ENCODE measurements around the gene FBXL13. TPM values are rescaled to one million over a fixed set of nuclear protein-coding genes. Genes with fewer than 3 reads are reported as not detected.

The FBXL13 gene
- total and polyA plus RNA-seq, 2 of the 8 experiments (the other 6 are each of a cell fraction or from before 2014, with no cell fraction given): 1.2 to 2.8 TPM

DNA sequence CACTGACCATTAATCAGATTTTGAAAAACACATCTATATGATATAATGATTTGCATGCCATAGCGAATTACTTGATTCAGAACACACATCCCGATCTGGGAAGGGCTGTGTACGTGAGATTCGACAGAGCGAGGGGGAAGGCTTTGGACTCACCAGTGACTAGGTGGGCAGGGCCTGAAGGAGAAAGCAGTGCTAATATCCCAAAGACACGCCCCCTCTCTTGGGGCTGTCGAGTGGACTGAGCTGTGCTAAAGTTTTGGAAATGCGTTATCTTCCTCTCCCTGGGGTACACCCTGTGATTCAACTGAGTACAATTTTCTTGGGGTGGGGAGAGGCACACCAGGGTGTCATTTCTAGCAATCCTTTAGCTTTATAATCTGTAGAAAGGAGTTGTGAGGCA is 160.0 kb downstream of the FBXL13 start:
- Histone ChIP-seq H4K8ac (ENCODE audit: extremely low read depth, insufficient read depth, low read length) (no peak overlapping the region), H2BK5ac (ENCODE audit: low read depth, low read length) (no peak overlapping the region), H3K27ac (ENCODE audit: low read depth, low read length) (no peak overlapping the region), H3K27me3 (replicated peaks in 1 of 4; ENCODE audit: control insufficient read depth in 3 of 4, extremely low read depth in 1 of 4, insufficient read depth in 3 of 4, low read length in 3 of 4) (no peaks in the 10 kb centered on the region), H3K4me1 (replicated peaks in 1 of 4; ENCODE audit: control insufficient read depth in 3 of 4, insufficient read depth in 4 of 4, low read length in 3 of 4) (peaks cover 0 to 9% (median 4%) of the 10 kb centered on the region in 4 experiments; a peak in 4 of 7 replicates), H2BK20ac (ENCODE audit: low read length) (no peak overlapping the region), H3K4ac (replicated peaks; ENCODE audit: insufficient read length, low read depth, low read length) (no peak overlapping the region), H3K23me2 (ENCODE audit: low read depth, low read length) (no peaks in the 10 kb centered on the region), H2BK15ac (ENCODE audit: low read length) (no peak overlapping the region), H3K9me3 (ENCODE audit: insufficient read depth in 2 of 2, low read depth in 1 of 2, low read length in 1 of 2) (no peaks in the 10 kb centered on the region), H3K4me3 (ENCODE audit: extremely low read depth in 1 of 4, insufficient read depth in 2 of 4, low read depth in 3 of 4, low read length in 4 of 4) (no peak overlapping the region), H2BK120ac (replicated peaks; ENCODE audit: low read depth, low read length) (no peak overlapping the region), H3K36me3 (ENCODE audit: control insufficient read depth in 2 of 4, insufficient read depth in 4 of 4, low read length in 3 of 4) (no peaks in the 10 kb centered on the region), H2AK5ac (ENCODE audit: low read depth, low read length) (no peak overlapping the region), H2AFZ (ENCODE audit: low read length) (no peak overlapping the region), H2BK12ac (ENCODE audit: low read depth, low read length) (no peak overlapping the region), H3K4me2 (ENCODE audit: insufficient read depth in 1 of 2, low read depth in 2 of 2, low read length in 2 of 2) (no peak overlapping the region), H3K79me1 (ENCODE audit: low read depth, low read length) (no peaks in the 10 kb centered on the region), H3K18ac (ENCODE audit: extremely low read depth, low read length) (no peak overlapping the region; the same call in 1 of the 2 replicates), H3K23ac (ENCODE audit: insufficient read length) (no peak overlapping the region), H3K56ac (replicated peaks; ENCODE audit: insufficient read length, low read depth, low read length) (no peak overlapping the region), H3K14ac (ENCODE audit: insufficient read length) (no peak overlapping the region), H4K20me1 (replicated peaks in 1 of 2; ENCODE audit: control insufficient read depth in 1 of 2, insufficient read depth in 2 of 2, low read length in 2 of 2) (peaks cover 0 to 1% of the 10 kb centered on the region in 2 experiments), H3K9ac (replicated peaks in 1 of 4; ENCODE audit: extremely low read depth in 1 of 4, low read depth in 3 of 4, low read length in 3 of 4) (no peak overlapping the region), H4K91ac (replicated peaks; ENCODE audit: insufficient read length, low read length) (no peak overlapping the region), H4K5ac (ENCODE audit: insufficient read length, low read depth, low read length) (peak overlapping the region; percentile 10), H3K79me2 (ENCODE audit: control insufficient read depth in 1 of 2, insufficient read depth in 2 of 2, low read length in 2 of 2) (no peaks in the 10 kb centered on the region)
- FAIRE-seq: no peak
- CTCF ChIA-PET (ENCODE audit: partially characterized antibody): interaction anchor here (0.9 to 2.3 kb wide), 3 partner anchors 19 to 148 kb away, joined by 3 to 7 read pairs (median 5); no protein-coding TSS in a partner anchor
- POLR2A ChIA-PET (ENCODE audit: partially characterized antibody): interaction anchor here (1.0 kb wide), 1 partner anchor 10 kb away, joined by 3 read pairs; no protein-coding TSS in a partner anchor
- DNase-seq (ENCODE audit: low read depth in 1 of 2, low spot score in 2 of 2): no peak
- TF ChIP-seq RBBP5 (IDR thresholded peaks at IDR 0.05; ENCODE audit: borderline replicate concordance, low read depth, low read length): no peak
- TF ChIP-seq, protein P1, sequence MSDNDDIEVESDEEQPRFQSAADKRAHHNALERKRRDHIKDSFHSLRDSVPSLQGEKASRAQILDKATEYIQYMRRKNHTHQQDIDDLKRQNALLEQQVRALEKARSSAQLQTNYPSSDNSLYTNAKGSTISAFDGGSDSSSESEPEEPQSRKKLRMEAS (IDR thresholded peaks at IDR 0.05): no peak
- TF ChIP-seq SP1 (IDR thresholded peaks at IDR 0.05; ENCODE audit: low read depth, low read length): no peak
- TF ChIP-seq ASH2L (IDR thresholded peaks at IDR 0.05; ENCODE audit: low read length): no peak
- no peak for TF ChIP-seq CBX5 (IDR thresholded peaks at IDR 0.05; ENCODE audit: low read depth, low read length)
- no peak for TF ChIP-seq BACH1 (IDR thresholded peaks at IDR 0.05; ENCODE audit: low read length)
- no peak for TF ChIP-seq TEAD4 (IDR thresholded peaks at IDR 0.05; ENCODE audit: low read depth, low read length)
- TF ChIP-seq GTF2F1 (IDR thresholded peaks at IDR 0.05; ENCODE audit: borderline replicate concordance, low read depth, low read length): no peak
- TF ChIP-seq CBX8 (IDR thresholded peaks at IDR 0.05; ENCODE audit: borderline replicate concordance, low read depth, low read length): no peak
- TF ChIP-seq SP2 (IDR thresholded peaks at IDR 0.05; ENCODE audit: low read length): no peak
- no peak for TF ChIP-seq SIRT6 (IDR thresholded peaks at IDR 0.05; ENCODE audit: low read length)
- TF ChIP-seq NANOG (IDR thresholded peaks at IDR 0.05; ENCODE audit: insufficient read depth, low read depth, low read length, poor library complexity, severe bottlenecking): no peak
- no peak for TF ChIP-seq EZH2 (IDR thresholded peaks at IDR 0.05; ENCODE audit: low read depth, low read length, severe bottlenecking)
- TF ChIP-seq KDM5A (IDR thresholded peaks at IDR 0.05; ENCODE audit: low read length): no peak
- 81% methylated on average over 8 of the region's 8 CpGs; no CpG with 5 or more reads in 1 of the 2 experiments for WGBS, 2 experiments (ENCODE audit: extremely low coverage in 1 of 2, insufficient coverage in 1 of 2, insufficient read length in 1 of 2, insufficient replicate concordance in 2 of 2, low coverage in 1 of 2, low lambda C conversion rate in 2 of 2, missing lambda C conversion rate in 1 of 2)

All from H1 (cell line).